Nephron (organoid): ENCODE measurements around the gene TMEM200A.

Experiments
- H3K27ac Mint-ChIP-seq, 3 experiments: 2 replicates each; pipeline ENCODE4 v1.8.0; 2020; ENCODE audit warnings: mixed read lengths in 3 of 3, mild to moderate bottlenecking in 2 of 3, moderate library complexity in 1 of 3
- H3K27me3 Mint-ChIP-seq: 2 replicates; pipeline ENCODE4 v1.8.0; 2021; ENCODE audit warnings: low read depth, mild to moderate bottlenecking, moderate library complexity, mixed read lengths
- H3K36me3 Mint-ChIP-seq: 2 replicates; pipeline ENCODE4 v1.8.0; 2020; ENCODE audit warnings: low read depth, mixed read lengths
- H3K4me1 Mint-ChIP-seq: 2 replicates; pipeline ENCODE4 v1.8.0; 2020; ENCODE audit warnings: mixed read lengths
- H3K4me3 Mint-ChIP-seq, 3 experiments: 2 replicates each; pipeline ENCODE4 v1.8.0; 2020; ENCODE audit warnings: mild to moderate bottlenecking in 3 of 3, mixed read lengths in 3 of 3, moderate library complexity in 2 of 3
- H3K9me3 Mint-ChIP-seq: 2 replicates; pipeline ENCODE4 v1.8.0; 2020; ENCODE audit warnings: mixed read lengths
- CTCF ChIP-seq, 3 experiments: fragments of 200-600 bp; sonication (generic); IDR thresholded peaks; one replicate each; pipeline ENCODE4 v1.5.0; 2021; ENCODE audit warnings: antibody characterized with exemption in 3 of 3; ENCODE audit not compliant: unreplicated experiment in 3 of 3

TMEM200A gene

GRCh38 chr6:130365166-130366106 is at the start of gene TMEM200A:
TSS of gene TMEM200A (plus strand) at chr6:130366017. CDS start at chr6:130440423, 74,406 bp downstream.
- H3K36me3 Mint-ChIP-seq: no peaks in the 10 kb centered on the region
- peaks cover under 1% of the 10 kb centered on the region for H3K9me3 Mint-ChIP-seq
- H3K27me3 Mint-ChIP-seq: peaks cover 32% of the 10 kb centered on the region
- H3K4me3 Mint-ChIP-seq: peak within 1 kb of the TSS; percentile 83 to 91 (median 89)
- peak; percentile 84 to 93 (median 89) for TF ChIP-seq CTCF (IDR thresholded peaks at IDR 0.05; ENCODE audit: unreplicated experiment in 3 of 3)
- peaks cover 29% of the 10 kb centered on the region for H3K4me1 Mint-ChIP-seq
- peak within 1 kb of the TSS; percentile 71 to 84 (median 76) for H3K27ac Mint-ChIP-seq

GRCh38 chr6:130320908-130321307 is 44.9 kb upstream of the TMEM200A start:
- TF ChIP-seq CTCF (IDR thresholded peaks at IDR 0.05; ENCODE audit: unreplicated experiment in 3 of 3): no peak
- no peak overlapping the region for H3K4me3 Mint-ChIP-seq

GRCh38 chr6:130322673-130323268 is 43.0 kb upstream of the TMEM200A start:
- peaks cover 6% of the 10 kb centered on the region for H3K4me1 Mint-ChIP-seq
- no peak overlapping the region for H3K4me3 Mint-ChIP-seq
- H3K27ac Mint-ChIP-seq: no peak overlapping the region
- H3K27me3 Mint-ChIP-seq: peaks cover 3% of the 10 kb centered on the region
- peak; percentile 84 to 91 (median 87) for TF ChIP-seq CTCF (IDR thresholded peaks at IDR 0.05; ENCODE audit: unreplicated experiment in 3 of 3)
- no peaks in the 10 kb centered on the region for H3K36me3 Mint-ChIP-seq
- no peaks in the 10 kb centered on the region for H3K9me3 Mint-ChIP-seq

More at GRCh38 chr6:130320908-130321307, 44.9 kb upstream of the TMEM200A start:
- H3K4me1 Mint-ChIP-seq: peaks cover 6% of the 10 kb centered on the region
- no peaks in the 10 kb centered on the region for H3K9me3 Mint-ChIP-seq
- H3K36me3 Mint-ChIP-seq: no peaks in the 10 kb centered on the region
- H3K27me3 Mint-ChIP-seq: peaks cover 3% of the 10 kb centered on the region
- H3K27ac Mint-ChIP-seq: no peak overlapping the region

GRCh38 chr6:130324657-130325056 is 41.2 kb upstream of the TMEM200A start:
- peaks cover 3% of the 10 kb centered on the region for H3K27me3 Mint-ChIP-seq
- peaks cover 6% of the 10 kb centered on the region for H3K4me1 Mint-ChIP-seq
- no peaks in the 10 kb centered on the region for H3K36me3 Mint-ChIP-seq
- H3K27ac Mint-ChIP-seq: no peak overlapping the region
- no peak for TF ChIP-seq CTCF (IDR thresholded peaks at IDR 0.05; ENCODE audit: unreplicated experiment in 3 of 3)
- no peak overlapping the region for H3K4me3 Mint-ChIP-seq
- no peaks in the 10 kb centered on the region for H3K9me3 Mint-ChIP-seq

- peaks cover 6% of the 10 kb centered on the region for H3K4me1 Mint-ChIP-seq
- H3K9me3 Mint-ChIP-seq: no peaks in the 10 kb centered on the region
- no peak for TF ChIP-seq CTCF (IDR thresholded peaks at IDR 0.05; ENCODE audit: unreplicated experiment in 3 of 3)
- H3K4me3 Mint-ChIP-seq: no peak overlapping the region
- H3K27me3 Mint-ChIP-seq: peaks cover 3% of the 10 kb centered on the region
- H3K36me3 Mint-ChIP-seq: no peaks in the 10 kb centered on the region
- H3K27ac Mint-ChIP-seq: no peak overlapping the region
These were observed 39.3 kb upstream of the TMEM200A start for GRCh38 chr6:130326496-130326895.
